Suprapubic skin (tissue), 4 donors: ENCODE data around the gene PPP2R1A. TPM values are rescaled to one million over a fixed set of nuclear protein-coding genes. Genes with fewer than 3 reads are reported as not detected.
"Not testable (repeated sequence)": the region's sequence is repeated elsewhere in the genome, so short reads cannot be mapped to it uniquely, and the experiment has no call there.

Experiments
- DNase-seq, 2 donors: peaks; one replicate each; pipeline ENCODE4 v3.0.0-alpha.2; 2019; ENCODE audit warnings: low spot score in 2 of 2
- H3K27ac ChIP-seq: fragments of 200-600 bp; sonication (generic); one replicate; pipeline ENCODE4 v1.5.1; 2019
- H3K27me3 ChIP-seq: fragments of 200-600 bp; sonication (generic); one replicate; pipeline ENCODE4 v1.5.1; 2019
- H3K36me3 ChIP-seq: fragments of 200-600 bp; sonication (generic); one replicate; pipeline ENCODE4 v1.5.1; 2019
- H3K4me1 ChIP-seq: fragments of 200-600 bp; sonication (generic); one replicate; pipeline ENCODE4 v1.5.1; 2019
- H3K4me3 ChIP-seq: fragments of 200-600 bp; sonication (generic); one replicate; pipeline ENCODE4 v1.5.1; 2019; ENCODE audit warnings: mild to moderate bottlenecking
- H3K9me3 ChIP-seq: fragments of 200-600 bp; sonication (generic); one replicate; pipeline ENCODE4 v1.5.1; 2019
- EP300 ChIP-seq: sonication (generic); formaldehyde crosslinking; IDR thresholded peaks from one replicate; pipeline ENCODE4 v1.6.1; 2017; ENCODE audit warnings: antibody characterized with exemption
- POLR2A ChIP-seq, 2 donors: fragments of 450-650 bp; IDR thresholded peaks; one replicate each; pipeline ENCODE4 v1.6.1; 2017; ENCODE audit warnings: antibody characterized with exemption in 2 of 2, mild to moderate bottlenecking in 2 of 2, moderate library complexity in 2 of 2
- POLR2AphosphoS5 ChIP-seq, 3 donors: sonication (generic); formaldehyde crosslinking; IDR thresholded peaks; one replicate each; pipeline ENCODE4 v1.6.1; 2017; ENCODE audit warnings: antibody characterized with exemption in 3 of 3
- WGBS: methylation state at CpG from one replicate; pipeline ENCODE4 v1.1.5; 2018; 5-methylcytosine and 5-hydroxymethylcytosine counted together
- total RNA-seq, 4 donors: library from RNA; depleted of rRNA; stranded (reverse); fragments of >200 nt; gene quantifications; one replicate each; pipeline ENCODE4 v1.1.0, GENCODE V29; 2016
- TF ChIP-seq, protein P1 (sequence below), 2 donors: fragments of 200-600 bp in 1 of 2; fragments of 450-650 bp in 1 of 2; sonication (generic) in 1 of 2; IDR thresholded peaks; one replicate each; pipeline ENCODE4 v1.5.1; 2016 to 2019; ENCODE audit warnings: antibody characterized with exemption in 2 of 2, mild to moderate bottlenecking in 1 of 2, moderate library complexity in 1 of 2

PPP2R1A gene
- total RNA-seq, 4 donors from 2014 or later = 206 to 285 (median 217) TPM

GRCh38 chr19:52196256-52196967, 6.6 kb downstream of the PPP2R1A start:
- WGBS = 94% methylated on average over 5 of the region's 5 CpGs
- peaks cover 45% of the 10 kb centered on the region for H3K36me3 ChIP-seq
- H3K9me3 ChIP-seq = no peaks in the 10 kb centered on the region
- TF ChIP-seq, protein P1, sequence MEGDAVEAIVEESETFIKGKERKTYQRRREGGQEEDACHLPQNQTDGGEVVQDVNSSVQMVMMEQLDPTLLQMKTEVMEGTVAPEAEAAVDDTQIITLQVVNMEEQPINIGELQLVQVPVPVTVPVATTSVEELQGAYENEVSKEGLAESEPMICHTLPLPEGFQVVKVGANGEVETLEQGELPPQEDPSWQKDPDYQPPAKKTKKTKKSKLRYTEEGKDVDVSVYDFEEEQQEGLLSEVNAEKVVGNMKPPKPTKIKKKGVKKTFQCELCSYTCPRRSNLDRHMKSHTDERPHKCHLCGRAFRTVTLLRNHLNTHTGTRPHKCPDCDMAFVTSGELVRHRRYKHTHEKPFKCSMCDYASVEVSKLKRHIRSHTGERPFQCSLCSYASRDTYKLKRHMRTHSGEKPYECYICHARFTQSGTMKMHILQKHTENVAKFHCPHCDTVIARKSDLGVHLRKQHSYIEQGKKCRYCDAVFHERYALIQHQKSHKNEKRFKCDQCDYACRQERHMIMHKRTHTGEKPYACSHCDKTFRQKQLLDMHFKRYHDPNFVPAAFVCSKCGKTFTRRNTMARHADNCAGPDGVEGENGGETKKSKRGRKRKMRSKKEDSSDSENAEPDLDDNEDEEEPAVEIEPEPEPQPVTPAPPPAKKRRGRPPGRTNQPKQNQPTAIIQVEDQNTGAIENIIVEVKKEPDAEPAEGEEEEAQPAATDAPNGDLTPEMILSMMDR (IDR thresholded peaks at IDR 0.05) = no peak
- no peak for TF ChIP-seq POLR2AphosphoS5 (IDR thresholded peaks at IDR 0.05)
- no peak for TF ChIP-seq POLR2A (IDR thresholded peaks at IDR 0.05)
- TF ChIP-seq EP300 = no peak
- no peak for DNase-seq
- H3K4me3 ChIP-seq = no peak overlapping the region
- peaks cover 67% of the 10 kb centered on the region for H3K4me1 ChIP-seq
- H3K27ac ChIP-seq = no peak overlapping the region
- H3K27me3 ChIP-seq = no peaks in the 10 kb centered on the region

DNA sequence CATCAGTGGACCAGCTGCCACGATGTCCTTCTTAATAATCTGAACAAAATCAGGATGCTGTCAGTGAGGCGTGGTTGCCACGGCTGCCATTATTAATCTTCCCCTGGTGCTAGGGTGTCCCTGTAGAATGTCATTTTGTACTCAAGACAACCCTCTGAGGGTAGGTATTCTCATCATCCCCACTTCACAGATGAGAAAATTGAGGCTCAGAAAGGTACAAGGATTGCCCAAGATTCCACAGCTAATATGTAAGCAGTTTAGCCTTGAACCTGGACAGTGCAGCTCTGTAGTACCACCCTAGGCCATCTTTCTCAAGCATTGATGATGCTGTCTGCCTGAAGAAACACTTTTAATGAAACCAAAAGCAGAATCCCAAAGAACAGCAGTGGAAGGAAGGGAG, 8.1 kb downstream of the PPP2R1A start:
- Histone ChIP-seq H3K4me3 (no peak overlapping the region), H3K36me3 (peaks cover 61% of the 10 kb centered on the region), H3K27ac (no peak overlapping the region), H3K9me3 (no peaks in the 10 kb centered on the region), H3K27me3 (no peaks in the 10 kb centered on the region), H3K4me1 (peaks cover 55% of the 10 kb centered on the region)
- DNase-seq = no peak
- 86% methylated on average over 3 of the region's 3 CpGs for WGBS
- TF ChIP-seq, protein P1 (IDR thresholded peaks at IDR 0.05) = no peak
- no peak for TF ChIP-seq POLR2AphosphoS5 (IDR thresholded peaks at IDR 0.05)
- TF ChIP-seq EP300 = no peak
- no peak for TF ChIP-seq POLR2A (IDR thresholded peaks at IDR 0.05)

DNA sequence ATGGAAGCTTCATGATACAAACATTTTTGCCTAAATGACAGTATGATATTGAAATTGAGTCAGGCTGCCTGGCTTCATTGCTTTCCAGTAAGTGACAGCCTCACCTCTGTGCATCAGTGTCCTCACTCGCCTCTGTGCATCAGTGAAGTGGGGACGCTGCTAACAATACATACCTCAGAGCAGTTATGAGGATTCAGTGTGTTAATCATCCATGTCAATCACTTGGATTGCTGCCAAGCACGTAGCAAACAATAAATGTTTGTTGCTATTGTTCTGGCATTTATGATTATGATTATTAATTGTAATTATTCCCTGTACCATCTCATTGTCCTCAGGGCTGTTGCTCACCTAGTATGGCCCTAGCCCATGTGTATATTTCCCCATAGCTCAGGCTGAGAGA, 8.8 kb downstream of the PPP2R1A start:
- H3K4me1 ChIP-seq = peaks cover 51% of the 10 kb centered on the region
- 38% methylated on average over 3 of the region's 3 CpGs for WGBS

DNA sequence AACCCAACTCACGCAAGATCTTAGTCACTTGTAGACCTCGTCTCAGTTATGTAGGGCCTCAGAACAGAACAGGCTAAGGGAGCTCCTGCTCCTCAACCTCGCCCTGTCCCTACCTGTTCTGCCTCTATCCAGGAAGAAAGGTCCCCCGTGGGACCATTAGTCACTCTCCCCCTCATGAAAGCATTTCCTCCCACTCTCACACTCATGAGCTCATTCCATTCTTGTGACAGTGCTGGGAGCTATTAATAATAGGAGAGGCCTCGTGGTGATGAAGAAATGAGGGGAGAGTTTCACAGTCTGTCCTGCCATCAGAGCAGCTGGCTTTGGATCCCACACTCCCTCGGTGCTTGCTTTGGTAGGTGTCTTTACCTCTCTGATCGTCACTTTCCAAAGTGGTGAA, 10.2 kb downstream of the PPP2R1A start:
- peak in 1 of 2 donors; percentile 66 for DNase-seq
- TF ChIP-seq POLR2A (IDR thresholded peaks at IDR 0.05) (no peak), POLR2AphosphoS5 (IDR thresholded peaks at IDR 0.05) (no peak), EP300 (no peak)
- TF ChIP-seq, protein P1 (IDR thresholded peaks at IDR 0.05) = no peak
- no peaks in the 10 kb centered on the region for H3K27me3 ChIP-seq
- H3K36me3 ChIP-seq = peaks cover 77% of the 10 kb centered on the region
- WGBS = 47% methylated on average over 7 of the region's 7 CpGs
- peaks cover 39% of the 10 kb centered on the region for H3K4me1 ChIP-seq
- H3K4me3 ChIP-seq = no peak overlapping the region
- peak overlapping the region; percentile 67 for H3K27ac ChIP-seq
- no peaks in the 10 kb centered on the region for H3K9me3 ChIP-seq

More for the DNA sequence above, 8.8 kb downstream of the PPP2R1A start:
- H3K4me3 ChIP-seq = no peak overlapping the region
- no peaks in the 10 kb centered on the region for H3K27me3 ChIP-seq
- no peak for DNase-seq
- H3K36me3 ChIP-seq = peaks cover 66% of the 10 kb centered on the region
- H3K9me3 ChIP-seq = no peaks in the 10 kb centered on the region
- H3K27ac ChIP-seq = no peak overlapping the region
- TF ChIP-seq POLR2AphosphoS5 (IDR thresholded peaks at IDR 0.05) (no peak), POLR2A (IDR thresholded peaks at IDR 0.05) (no peak), EP300 (no peak)
- TF ChIP-seq, protein P1 (IDR thresholded peaks at IDR 0.05) = no peak

GRCh38 chr19:52200755-52201391, 11.0 kb downstream of the PPP2R1A start:
- Histone ChIP-seq H3K36me3 (peaks cover 77% of the 10 kb centered on the region), H3K4me1 (peaks cover 35% of the 10 kb centered on the region), H3K27ac (peak overlapping the region; percentile 67)
- not testable (repeated sequence) for H3K4me3 ChIP-seq, DNase-seq, H3K27me3 ChIP-seq, H3K9me3 ChIP-seq
- 83% methylated on average over 17 of the region's 17 CpGs for WGBS
